ENCODE data around the gene EFNA5.

Gene EFNA5

GRCh38 chr5:107603349-107603748 is 67.4 kb downstream of the EFNA5 start:
- no peak for DNase-seq (ENCODE audit: low spot score)

- no peak for DNase-seq (ENCODE audit: low spot score)
These were observed 67.8 kb downstream of the EFNA5 start for GRCh38 chr5:107602896-107603295.

- DNase-seq (ENCODE audit: low spot score) = no peak
These were observed 69.7 kb downstream of the EFNA5 start for GRCh38 chr5:107601076-107601475.

- no peak for DNase-seq (ENCODE audit: low spot score)
These were observed 71.8 kb downstream of the EFNA5 start for GRCh38 chr5:107598958-107599357.

- DNase-seq (ENCODE audit: low spot score) = no peak
These were observed 72.9 kb downstream of the EFNA5 start for GRCh38 chr5:107597803-107598202.

- DNase-seq (ENCODE audit: low spot score) = no peak
These were observed 73.5 kb downstream of the EFNA5 start for GRCh38 chr5:107597247-107597646.

- DNase-seq (ENCODE audit: low spot score) = no peak
These were observed 76.3 kb downstream of the EFNA5 start for GRCh38 chr5:107594253-107595045.

GRCh38 chr5:107593009-107593408 is 77.7 kb downstream of the EFNA5 start:
- no peak for DNase-seq (ENCODE audit: low spot score)

- no peak for DNase-seq (ENCODE audit: low spot score)
These were observed 78.2 kb downstream of the EFNA5 start for GRCh38 chr5:107592515-107592914.

- no peak for DNase-seq (ENCODE audit: low spot score)
These were observed 80.1 kb downstream of the EFNA5 start for GRCh38 chr5:107590686-107591085.

GRCh38 chr5:107589520-107590193 is 81.1 kb downstream of the EFNA5 start:
- DNase-seq (ENCODE audit: low spot score) = no peak

GRCh38 chr5:107582625-107583024 is 88.1 kb downstream of the EFNA5 start:
- no peak for DNase-seq (ENCODE audit: low spot score)

- DNase-seq (ENCODE audit: low spot score) = no peak
These were observed 89.6 kb downstream of the EFNA5 start for GRCh38 chr5:107580889-107581820.

GRCh38 chr5:107578051-107578635 is 92.6 kb downstream of the EFNA5 start:
- no peak for DNase-seq (ENCODE audit: low spot score)

- no peak for DNase-seq (ENCODE audit: low spot score)
These were observed 93.3 kb downstream of the EFNA5 start for GRCh38 chr5:107577394-107577950.

- no peak for DNase-seq (ENCODE audit: low spot score)
These were observed 93.9 kb downstream of the EFNA5 start for GRCh38 chr5:107576736-107577393.

GRCh38 chr5:107576155-107576554 is 94.6 kb downstream of the EFNA5 start:
- no peak for DNase-seq (ENCODE audit: low spot score)

GRCh38 chr5:107574287-107574686 is 96.5 kb downstream of the EFNA5 start:
- no peak for DNase-seq (ENCODE audit: low spot score)

- no peak for DNase-seq (ENCODE audit: low spot score)
These were observed 97.9 kb downstream of the EFNA5 start for GRCh38 chr5:107572715-107573368.

Data from pons (tissue), 1 donor.